GM18505 (cell line): ENCODE measurements around the gene ACADVL.

Experiments used
- ATAC-seq: cut with Tn5 transposase; IDR thresholded peaks from one replicate; pipeline ENCODE4 v1.9.1; 2021; ENCODE audit not compliant: unreplicated experiment
- POLR2A ChIP-seq: IDR thresholded peaks from 4 replicates; pipeline ENCODE4 v1.6.1; 2011; ENCODE audit warnings: borderline replicate concordance; ENCODE audit not compliant: insufficient read depth, insufficient read length; ENCODE audit errors: extremely low read depth

The ACADVL gene

DNA sequence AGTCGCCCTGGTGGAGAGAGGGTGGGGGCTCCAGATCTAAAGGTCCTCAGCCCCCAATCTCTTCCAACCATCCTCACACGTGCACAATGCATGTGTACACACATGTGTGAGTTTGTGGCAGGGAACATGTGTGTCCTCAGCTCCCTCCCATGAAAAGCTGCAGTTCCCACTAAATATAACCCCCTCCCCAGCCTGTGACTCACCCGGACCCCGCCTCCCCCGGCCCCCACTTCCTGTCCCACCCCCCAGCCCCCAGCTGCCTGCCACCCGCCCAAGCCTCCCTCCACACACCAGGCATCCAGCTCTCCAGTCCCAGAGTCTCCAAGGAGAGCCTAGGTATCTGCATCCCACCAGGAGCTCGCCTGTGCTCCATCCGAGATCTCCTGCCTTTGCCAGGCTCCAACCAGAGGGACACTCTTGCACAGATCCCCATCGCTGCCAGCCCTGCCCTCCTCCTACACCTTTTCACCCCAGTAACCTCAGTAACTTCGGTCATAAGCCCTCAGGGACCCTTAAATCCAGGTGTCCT is 4.0 kb upstream of the ACADVL start:
- ATAC-seq: no peak

GRCh38 chr17:7216242-7217112 is 3.3 kb upstream of the ACADVL start:
- TF ChIP-seq POLR2A: no peak
- no peak for ATAC-seq

More for the DNA sequence above, 4.0 kb upstream of the ACADVL start:
- TF ChIP-seq POLR2A: no peak

DNA sequence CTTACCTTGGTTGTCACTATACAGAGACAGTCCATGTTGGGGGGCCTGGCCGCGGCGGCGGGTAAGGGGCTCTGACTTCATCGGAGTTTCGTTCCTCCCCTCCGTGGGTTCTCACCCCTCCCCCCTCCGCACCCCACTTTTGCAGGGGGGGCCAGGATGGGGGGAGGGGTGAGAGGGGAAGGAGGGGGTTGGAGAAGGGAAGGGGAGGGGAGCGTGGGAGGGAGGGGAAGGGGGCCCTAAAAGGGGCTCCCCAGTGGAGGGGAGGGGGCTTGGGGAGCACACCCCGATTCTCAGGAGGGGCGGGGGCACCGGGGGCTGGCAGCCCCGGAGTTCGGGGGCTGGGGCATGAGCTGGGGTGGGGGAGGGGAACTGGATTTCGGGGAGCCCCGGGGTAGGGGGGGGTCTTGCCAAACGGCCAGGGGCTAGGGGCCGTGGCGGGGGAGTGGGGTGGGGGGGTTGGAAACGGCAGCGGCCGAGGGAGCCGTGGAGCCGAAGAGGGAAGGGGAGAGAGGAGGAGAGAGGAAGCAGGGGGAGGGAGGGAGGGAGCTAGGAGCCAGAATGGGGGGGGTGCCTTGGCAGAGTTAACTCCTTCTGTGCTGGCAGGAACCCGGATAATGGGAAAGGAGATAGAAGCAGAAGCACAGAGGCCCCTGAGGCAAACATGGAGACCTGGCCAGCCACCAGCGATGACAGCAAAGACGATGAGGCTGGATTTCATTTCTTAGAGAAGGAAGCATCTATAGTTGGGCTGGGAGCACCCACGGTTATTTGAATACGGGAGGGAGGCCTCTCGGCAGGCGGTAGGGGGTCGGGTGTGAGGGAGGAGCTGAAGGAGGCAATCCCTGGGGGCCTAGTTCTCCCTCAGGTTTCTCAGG is 2.4 kb upstream of the ACADVL start:
- ATAC-seq: no peak
- TF ChIP-seq POLR2A: no peak

GRCh38 chr17:7218166-7218565 is 1.6 kb upstream of the ACADVL start:
- ATAC-seq: no peak
- TF ChIP-seq POLR2A: no peak

DNA sequence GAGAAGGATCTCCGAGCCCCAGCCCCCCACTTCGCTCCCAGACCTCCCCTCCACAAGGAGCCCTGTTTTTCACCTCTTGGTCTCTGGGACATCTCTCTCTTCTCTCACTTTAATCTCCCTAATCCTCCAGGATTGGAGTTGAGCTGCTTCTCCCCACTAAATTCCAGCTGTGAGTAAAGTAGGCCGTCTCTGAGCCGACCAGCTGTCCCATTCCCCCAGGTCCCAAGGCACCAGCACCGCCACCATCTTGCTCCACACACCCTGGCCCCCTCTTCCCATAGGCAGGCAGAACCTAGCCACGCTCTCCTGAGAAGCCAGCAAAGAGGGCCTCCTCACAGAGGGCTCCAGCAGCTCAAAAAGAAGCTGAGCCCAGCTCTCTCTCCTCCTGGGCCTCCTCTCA is 980 bp upstream of the ACADVL start:
- TF ChIP-seq POLR2A: no peak
- ATAC-seq: no peak

DNA sequence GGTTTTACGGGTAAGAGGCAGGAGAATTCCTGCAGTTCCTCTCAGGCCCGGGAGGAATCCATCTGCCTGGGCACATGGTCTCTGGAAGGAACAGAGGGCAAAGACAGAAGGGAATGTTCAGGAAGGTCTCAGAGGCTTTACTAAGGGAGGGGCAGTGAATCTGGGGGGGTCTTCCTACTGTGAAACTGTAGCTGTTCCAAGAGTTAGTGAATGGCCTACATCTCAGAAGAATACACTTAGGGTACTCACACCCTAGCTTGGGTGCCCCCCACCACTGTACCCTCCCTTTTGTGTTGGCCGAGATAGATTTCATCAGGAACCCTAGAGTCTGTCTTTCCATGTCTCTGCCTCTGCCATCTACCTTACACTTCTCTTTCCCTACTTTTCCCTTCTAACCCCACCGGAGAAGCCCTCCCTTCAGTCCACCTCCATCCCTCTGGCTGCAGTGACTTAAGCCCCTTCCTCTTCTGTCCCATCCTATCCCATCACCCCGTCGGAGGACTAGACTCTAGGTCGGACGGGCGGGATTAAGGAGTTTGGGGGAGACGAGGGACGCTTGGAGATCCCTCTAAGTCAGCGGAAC is 418 bp upstream of the ACADVL start:
- no peak for ATAC-seq
- TF ChIP-seq POLR2A: no peak

DNA sequence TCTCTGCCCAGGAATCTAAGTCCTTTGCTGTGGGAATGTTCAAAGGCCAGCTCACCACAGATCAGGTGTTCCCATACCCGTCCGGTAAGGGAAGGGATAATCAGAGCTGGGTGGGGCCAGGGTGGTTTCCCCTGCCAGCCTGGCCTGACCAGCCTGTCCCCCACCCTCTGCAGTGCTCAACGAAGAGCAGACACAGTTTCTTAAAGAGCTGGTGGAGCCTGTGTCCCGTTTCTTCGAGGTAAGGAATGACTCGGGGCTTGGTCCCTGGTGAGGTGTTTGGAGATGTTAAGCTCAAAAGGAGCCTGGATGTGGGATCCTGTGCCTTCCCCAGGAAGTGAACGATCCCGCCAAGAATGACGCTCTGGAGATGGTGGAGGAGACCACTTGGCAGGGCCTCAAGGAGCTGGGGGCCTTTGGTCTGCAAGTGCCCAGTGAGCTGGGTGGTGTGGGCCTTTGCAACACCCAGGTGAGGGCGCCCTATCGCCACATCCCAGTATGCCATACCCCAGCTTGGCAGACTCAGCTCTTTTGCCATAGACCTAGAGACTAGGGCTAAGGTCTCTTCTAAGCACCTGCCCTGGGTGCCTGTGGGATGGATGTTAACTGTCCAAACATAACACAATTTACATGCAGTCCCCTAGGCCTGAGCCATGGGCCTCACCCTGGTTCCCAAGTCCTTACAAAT is 997 bp downstream of the ACADVL start:
- ATAC-seq: no peak
- TF ChIP-seq POLR2A: peak; percentile 15

DNA sequence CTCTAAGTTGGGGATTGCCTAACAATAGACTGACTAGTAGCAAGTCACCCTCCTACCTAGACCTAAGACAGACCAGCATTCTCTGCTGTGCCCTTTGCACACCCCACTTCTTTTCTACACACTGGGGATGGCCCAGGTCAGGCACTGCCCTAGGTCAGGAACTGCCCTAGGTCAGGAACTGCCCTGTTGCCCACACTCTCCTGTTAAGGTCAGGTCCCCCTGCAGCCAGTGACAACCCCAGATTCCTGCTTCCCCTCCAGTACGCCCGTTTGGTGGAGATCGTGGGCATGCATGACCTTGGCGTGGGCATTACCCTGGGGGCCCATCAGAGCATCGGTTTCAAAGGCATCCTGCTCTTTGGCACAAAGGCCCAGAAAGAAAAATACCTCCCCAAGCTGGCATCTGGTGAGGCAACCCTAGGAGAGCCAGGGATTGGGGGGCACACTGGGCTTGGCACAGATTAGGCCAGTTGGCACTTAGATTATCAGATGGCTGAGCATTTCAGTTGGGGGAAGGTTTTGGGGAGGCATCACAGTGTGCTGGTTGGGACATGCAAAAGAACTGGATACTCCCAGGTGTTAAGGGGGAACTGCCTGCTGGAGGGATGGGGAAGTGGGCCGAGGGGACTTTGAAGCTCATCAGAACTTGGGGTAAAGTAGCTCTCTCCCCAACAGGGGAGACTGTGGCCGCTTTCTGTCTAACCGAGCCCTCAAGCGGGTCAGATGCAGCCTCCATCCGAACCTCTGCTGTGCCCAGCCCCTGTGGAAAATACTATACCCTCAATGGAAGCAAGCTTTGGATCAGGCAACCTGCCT is 1.7 kb downstream of the ACADVL start:
- no peak for ATAC-seq
- TF ChIP-seq POLR2A: peak; percentile 17

- no peak for ATAC-seq
- TF ChIP-seq POLR2A: peak; percentile 13
Observed at GRCh38 chr17:7222093-7222971, 2.6 kb downstream of the ACADVL start.

GRCh38 chr17:7222972-7223292 is 3.2 kb downstream of the ACADVL start:
- no peak for TF ChIP-seq POLR2A
- no peak for ATAC-seq

GRCh38 chr17:7223375-7223774 is 3.6 kb downstream of the ACADVL start:
- ATAC-seq: no peak
- TF ChIP-seq POLR2A: no peak

DNA sequence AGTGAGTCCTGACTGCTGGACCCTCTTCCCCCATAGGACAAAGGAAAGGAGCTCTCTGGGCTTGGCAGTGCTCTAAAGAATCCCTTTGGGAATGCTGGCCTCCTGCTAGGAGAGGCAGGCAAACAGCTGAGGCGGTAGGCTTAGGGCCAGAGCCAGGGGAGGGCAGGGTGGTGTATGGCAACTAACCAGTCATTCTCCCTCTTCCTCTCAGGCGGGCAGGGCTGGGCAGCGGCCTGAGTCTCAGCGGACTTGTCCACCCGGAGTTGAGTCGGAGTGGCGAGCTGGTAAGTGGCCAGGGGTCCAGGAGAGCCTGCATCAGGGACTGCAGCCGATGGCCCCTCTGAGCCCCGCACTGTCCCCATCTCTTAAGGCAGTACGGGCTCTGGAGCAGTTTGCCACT is 4.4 kb downstream of the ACADVL start:
- no peak for TF ChIP-seq POLR2A

DNA sequence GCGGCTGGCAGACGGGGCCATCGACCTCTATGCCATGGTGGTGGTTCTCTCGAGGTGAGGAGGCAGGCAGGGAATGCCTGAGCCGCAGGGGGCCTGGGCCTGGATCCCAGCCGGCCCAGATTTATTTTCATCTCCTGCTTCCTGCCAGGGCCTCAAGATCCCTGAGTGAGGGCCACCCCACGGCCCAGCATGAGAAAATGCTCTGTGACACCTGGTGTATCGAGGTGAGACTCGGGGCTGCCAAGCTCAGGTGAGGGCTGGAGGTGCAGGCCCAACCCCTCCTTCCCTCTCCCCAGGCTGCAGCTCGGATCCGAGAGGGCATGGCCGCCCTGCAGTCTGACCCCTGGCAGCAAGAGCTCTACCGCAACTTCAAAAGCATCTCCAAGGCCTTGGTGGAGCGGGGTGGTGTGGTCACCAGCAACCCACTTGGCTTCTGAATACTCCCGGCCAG is 4.9 kb downstream of the ACADVL start:
- ATAC-seq: no peak

More for the DNA sequence above, 4.4 kb downstream of the ACADVL start:
- ATAC-seq: no peak

More for the DNA sequence above, 4.9 kb downstream of the ACADVL start:
- TF ChIP-seq POLR2A: no peak
